Measurements from ENCODE around the gene IDUA.

DNA sequence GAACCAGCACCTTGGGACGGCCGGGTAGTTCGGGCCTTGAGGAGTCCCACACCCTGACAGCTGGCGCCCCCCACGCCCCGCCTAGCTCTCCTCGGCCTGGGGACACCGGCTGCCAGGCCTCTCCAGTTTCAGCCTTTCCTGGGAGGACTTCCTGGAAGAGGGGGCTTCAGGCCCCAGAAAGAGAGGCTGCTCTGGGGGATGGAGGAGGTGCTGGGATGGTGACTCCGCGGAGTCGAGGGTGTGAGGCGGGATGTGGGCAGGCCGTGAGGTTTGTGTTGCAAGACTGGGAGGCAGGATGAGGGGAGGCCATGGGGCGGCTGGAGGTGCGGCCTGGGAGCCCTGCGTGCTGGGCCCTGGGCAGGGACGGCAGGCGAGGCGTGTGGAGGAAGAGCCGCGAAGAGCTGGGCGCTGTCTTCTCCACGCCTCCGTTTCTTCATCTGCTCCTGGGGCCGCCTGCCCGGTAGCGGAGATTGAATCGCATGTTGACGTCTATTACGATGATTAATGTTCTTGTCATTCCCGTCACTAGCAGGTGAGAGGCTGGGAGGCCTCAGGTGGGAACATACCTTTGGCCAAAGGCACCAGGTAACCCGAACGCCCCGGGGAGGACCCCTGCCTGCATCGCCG is 23.7 kb downstream of the IDUA start:
- TF ChIP-seq, protein P1, sequence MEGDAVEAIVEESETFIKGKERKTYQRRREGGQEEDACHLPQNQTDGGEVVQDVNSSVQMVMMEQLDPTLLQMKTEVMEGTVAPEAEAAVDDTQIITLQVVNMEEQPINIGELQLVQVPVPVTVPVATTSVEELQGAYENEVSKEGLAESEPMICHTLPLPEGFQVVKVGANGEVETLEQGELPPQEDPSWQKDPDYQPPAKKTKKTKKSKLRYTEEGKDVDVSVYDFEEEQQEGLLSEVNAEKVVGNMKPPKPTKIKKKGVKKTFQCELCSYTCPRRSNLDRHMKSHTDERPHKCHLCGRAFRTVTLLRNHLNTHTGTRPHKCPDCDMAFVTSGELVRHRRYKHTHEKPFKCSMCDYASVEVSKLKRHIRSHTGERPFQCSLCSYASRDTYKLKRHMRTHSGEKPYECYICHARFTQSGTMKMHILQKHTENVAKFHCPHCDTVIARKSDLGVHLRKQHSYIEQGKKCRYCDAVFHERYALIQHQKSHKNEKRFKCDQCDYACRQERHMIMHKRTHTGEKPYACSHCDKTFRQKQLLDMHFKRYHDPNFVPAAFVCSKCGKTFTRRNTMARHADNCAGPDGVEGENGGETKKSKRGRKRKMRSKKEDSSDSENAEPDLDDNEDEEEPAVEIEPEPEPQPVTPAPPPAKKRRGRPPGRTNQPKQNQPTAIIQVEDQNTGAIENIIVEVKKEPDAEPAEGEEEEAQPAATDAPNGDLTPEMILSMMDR (IDR thresholded peaks at IDR 0.05) = no peak
- TF ChIP-seq POLR2A (IDR thresholded peaks at IDR 0.05) = peak in 1 of 2 donors; percentile 24
